AG08395 (cell line): Measurements from ENCODE around the gene NUDT21.
"Not testable (repeated sequence)": the region's sequence is repeated elsewhere in the genome, so short reads cannot be mapped to it uniquely, and the experiment has no call there.

ENCODE experiments used
- DNase-seq: peaks from one replicate; pipeline ENCODE4 v3.0.0; 2012; ENCODE audit warnings: mixed read lengths, low spot score

The NUDT21 gene

DNA sequence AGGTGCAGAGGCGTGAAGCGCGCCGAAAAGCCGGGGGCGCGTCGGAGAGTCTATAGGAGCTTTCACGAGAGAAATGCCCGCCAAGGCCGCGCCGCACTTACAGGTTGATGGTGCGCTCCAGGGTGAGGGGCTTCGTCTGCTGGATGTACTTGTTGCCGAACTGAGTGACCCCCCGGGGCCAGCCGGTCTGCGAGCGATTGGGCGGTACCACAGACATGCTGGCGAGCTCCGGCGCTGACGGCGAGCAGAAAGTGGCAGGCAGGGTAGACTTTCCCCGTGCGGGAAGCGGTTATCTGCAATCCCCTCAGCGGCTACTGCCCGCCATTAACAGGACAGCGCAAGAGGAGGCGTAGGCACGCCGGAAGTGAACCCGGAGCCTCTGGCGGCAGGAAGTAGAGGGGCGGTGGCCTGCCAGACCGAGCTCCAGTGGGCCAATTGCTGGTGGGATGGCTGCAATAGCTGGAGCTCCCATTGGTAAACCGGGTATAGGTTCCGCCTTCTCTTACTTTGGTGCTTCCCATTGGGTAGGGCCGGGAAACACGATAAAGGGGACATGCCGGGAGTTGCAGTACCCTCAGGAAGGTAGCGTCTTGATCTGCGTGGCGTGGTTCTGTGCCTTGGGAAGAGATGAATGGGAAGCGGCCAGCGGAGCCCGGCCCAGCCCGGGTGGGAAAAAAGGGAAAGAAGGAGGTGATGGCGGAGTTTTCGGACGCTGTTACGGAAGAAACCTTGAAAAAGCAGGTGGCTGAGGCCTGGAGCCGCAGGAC, at the start of gene NUDT21, which contains the start of gene OGFOD1:
TSS of gene NUDT21 (minus strand) at position 347 of the 767 bp plus-strand sequence. CDS start at position 217, 130 bp downstream.
TSS of gene OGFOD1 (plus strand) at position 569 of the 767 bp plus-strand sequence. CDS start at position 628, 59 bp downstream.
- DNase-seq: peak; percentile 100

DNA sequence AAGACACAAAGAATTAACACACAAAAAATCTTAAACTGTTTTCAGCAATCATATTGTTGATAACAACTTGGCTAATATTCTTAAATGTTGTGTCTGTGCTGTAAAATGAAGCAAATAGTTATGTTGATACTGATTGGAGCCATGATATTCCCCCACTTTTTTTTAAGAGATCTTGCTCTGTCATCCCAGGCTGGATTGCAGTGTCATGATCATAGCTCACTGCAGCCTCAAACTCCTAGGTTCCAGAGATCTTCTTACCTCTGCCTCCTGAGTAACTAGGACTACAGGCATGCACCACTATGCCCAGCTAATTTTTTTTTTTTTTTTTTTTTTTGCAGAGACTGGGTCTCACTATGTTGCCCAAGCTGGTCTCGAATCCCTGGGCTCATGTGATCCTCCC, 42.7 kb upstream of the NUDT21 start:
- no peak for DNase-seq

DNA sequence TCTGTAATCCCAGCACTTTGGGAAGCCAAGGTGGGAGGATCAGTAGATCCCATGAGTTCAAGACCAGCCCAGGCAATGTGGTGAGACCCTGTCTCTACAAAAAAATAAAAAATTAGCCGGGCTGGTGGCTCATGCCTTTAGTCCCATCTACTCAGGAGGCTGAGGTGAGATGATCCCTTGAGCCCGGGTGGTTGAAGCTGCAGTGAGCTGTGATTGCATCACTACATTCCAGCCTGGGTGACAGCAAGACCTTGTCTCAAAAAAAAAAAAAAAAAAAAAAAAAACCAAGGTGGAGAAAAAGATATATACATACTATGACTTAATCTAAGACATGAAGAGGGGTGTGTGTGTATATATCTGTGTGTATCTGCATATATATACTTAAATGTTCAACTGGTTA, 42.0 kb upstream of the NUDT21 start:
- no peak for DNase-seq

DNA sequence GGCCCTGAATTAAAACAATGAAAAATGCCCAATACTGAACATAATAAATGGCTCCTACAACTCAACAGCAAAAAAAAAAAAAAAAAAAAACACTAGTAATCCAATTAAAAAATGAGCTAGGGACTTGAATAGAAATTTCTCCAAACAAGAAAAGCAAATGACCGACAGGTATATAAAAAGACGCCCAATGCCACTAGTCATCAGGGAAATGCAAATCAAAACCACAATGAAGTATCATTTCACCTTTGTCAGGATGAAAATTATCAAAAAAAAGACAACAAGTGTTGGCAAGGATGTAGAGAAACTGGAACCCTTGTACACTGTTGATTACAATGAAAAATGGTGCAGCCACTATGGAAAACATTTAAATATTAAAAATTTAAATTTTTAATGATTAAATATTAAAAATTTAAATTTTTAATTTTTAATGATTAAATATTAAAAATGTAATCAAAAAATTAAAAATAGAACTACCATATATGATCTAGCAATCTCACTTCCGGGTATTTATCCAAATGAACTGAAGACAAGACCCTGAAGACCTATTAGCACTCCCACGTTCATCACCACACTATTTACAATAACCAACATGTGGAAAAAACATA, 40.6 kb upstream of the NUDT21 start:
- DNase-seq: no peak

DNA sequence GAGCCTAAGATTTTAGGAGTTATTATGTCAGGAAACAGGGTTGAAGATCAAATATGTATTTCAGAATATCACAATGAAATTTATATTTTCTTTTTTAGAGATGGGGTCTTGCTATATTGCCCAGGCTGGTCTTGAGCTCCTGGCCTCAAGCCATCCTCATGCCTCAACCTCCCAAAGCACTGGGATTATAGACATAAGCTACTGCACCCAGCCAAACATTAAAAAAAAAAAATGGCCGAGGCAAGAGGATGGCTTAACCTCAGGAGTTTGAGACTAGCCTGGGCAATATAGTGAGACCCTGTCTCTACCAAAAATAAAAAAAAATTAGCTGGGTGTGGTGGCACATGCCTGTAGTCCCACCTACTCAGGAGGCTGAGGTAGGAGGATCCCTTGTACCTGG, 37.7 kb upstream of the NUDT21 start:
- not testable (repeated sequence) for DNase-seq

DNA sequence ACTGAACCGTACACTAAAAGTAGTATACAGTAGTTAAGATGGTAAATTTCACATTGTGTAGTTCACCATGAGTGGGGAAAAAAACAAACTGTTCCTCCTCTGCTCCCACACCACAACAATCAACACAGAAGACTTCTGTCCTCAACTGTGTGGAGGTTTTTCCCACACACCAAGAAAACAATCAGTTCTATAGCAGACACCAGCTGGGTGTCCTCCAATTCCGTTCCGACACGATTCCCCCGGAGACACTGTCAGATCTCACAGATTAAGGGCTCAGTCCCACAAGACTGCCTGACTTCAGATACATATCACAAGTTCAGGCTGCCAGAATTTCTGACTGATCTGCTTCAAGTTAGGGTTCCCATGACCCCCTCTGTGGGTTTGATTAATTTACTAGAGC, 36.9 kb upstream of the NUDT21 start:
- DNase-seq: no peak

DNA sequence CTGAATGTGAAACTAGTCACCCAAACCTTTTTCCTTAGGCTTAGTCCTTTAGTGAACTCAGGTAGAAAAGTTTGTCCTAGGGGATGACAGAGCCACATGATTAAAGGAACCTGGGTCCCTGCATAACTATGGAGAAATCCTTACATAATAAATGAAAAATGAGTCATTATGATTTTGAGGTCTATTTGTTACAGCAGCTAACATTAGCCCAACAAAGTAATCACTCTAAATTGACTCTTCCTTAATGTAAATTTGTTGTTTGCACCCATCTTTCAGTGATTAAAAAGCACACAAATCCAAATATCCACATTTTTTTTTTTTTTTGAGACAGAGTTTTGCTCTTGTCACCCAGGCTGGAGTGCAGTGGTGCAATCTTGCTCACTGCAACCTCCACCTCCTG, 32.3 kb upstream of the NUDT21 start:
- DNase-seq: no peak

DNA sequence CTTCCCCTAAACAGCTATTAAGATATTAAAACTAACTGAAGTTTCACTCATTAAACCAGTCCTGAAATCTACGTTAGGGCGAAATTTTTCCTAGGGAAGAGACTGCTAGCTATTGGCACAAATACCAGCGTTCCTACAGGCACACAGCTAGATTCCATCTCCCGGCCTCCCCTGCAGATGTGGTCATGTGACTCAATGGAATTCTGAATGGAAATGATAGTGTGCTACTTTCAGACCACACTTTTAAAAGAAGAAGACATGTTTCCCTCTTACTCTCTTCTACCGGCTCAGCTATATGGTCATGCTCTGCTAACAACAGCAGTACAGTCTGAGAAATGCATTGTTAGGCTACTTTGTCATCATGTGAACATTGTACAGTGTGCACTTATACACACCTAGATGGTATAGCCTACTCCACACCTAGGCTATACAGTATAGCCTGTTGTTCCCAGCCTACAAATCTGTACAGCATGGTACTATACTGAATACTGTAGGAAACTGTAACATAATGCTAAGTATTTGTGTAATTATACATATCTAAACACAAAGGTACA, 31.6 kb upstream of the NUDT21 start:
- DNase-seq: no peak

DNA sequence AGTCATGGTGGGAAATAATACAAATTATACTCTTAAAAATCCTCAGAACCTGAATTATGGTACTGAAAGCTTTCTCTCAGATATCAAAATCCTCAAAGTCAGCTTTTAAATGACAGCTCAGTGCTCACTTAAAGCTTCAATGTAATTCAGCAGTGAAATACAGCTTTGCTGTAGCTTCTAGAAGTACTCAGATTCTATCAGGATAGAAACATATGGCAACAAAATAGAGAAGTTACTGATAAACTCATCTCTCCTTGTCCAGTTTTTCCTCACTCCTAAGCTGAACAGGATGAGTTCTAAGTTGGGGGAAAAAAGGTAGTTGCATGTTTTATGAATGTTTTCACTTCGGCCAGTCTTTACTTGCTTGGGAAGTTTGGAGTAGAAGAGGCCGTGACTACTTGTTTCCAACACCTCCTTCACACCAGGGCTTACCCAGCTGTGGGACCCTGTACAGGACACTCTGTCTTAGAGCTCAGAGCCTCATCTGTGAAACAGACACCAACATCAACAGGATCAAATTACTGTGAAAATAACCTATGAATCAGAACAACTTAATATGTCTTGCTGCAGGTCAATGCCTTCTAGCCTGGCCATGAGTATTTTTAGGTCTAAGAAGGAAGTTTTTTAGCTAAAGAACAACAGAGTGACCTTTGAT, 30.5 kb upstream of the NUDT21 start:
- no peak for DNase-seq

DNA sequence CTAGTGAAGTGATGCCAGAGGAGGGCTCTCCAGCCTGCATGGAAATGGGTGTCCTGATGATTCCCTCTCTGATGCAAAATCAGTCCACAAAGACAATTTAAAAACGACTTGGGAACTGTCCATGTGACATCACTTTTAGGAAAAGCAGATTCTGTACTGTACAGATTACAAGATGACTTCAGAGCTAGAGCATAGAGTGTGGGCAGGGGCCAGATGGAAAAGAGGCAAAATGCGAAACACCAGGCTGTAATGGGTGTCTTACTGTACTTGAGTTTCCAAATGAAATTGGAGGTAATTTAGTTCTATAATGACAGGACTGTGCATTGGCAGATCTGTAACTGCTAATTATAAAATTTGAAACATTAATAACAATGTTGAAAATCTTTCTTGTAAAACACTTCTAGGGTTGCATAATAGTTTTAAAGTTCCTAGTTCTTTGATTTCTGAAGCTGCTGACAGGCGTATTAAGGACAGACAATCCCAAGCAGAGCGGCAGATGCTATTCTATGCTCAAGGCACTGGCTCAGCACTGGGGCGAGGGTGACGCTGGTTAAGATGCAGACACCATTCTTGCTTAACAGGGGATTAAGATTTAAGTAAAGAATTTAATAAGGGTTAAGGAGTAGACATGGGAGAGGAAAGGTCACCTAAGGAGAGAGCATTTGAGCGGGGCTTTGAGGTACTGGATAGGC, 29.8 kb upstream of the NUDT21 start:
- DNase-seq: no peak

DNA sequence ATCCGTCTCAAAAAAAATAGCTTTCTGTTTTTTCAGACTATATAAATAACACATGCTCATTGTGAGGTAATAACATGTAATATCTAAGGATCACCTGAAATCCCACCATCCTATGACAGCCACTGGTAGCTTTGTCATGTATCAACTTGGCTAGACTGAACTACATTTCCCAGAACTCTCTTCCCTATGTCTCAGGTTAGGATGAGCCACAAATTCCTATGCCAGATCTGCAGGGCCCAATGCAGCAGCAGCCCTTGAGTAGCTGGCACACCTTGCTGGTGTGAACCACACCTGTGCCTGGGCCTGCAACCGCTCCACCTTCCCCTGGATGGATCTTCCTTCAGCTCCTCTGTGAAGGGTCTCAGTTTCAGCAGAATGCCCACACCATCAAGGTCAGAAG, 28.3 kb upstream of the NUDT21 start:
- DNase-seq: no peak

DNA sequence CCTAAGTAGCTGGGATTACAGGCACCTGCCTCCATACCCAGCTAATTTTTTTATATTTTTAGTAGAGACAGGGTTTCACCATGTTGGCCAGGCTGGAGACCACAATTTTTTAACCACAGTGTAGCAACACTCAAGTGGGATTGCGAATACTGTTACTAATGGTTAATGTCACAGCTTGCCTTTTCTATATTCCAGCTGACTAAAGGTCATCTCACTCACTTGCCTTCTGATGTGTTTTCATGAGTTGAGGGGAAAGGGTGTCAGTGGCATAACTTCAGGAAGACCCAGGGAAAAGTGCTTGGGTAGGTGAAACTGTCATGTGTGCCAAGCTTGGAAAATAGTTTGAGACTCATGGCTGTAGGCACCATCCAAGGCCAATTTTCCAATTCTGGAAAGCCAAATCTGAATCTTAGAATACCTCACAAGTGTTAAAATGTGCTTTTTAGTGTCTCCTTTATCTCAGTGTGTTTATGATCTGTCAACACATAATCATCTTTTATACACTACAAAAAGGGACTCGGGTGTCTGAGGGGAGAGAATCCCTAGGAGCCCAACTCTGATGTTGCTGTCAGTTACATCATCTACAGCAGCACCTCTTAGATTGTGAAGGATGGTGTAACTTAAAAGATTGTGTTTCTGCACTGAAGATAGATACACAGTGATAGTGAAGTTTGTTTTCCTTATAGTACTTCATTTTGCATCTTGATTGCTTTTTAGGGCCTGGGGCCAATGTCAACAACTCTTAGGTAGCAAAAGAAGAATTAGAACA, 27.3 kb upstream of the NUDT21 start:
- DNase-seq: no peak

DNA sequence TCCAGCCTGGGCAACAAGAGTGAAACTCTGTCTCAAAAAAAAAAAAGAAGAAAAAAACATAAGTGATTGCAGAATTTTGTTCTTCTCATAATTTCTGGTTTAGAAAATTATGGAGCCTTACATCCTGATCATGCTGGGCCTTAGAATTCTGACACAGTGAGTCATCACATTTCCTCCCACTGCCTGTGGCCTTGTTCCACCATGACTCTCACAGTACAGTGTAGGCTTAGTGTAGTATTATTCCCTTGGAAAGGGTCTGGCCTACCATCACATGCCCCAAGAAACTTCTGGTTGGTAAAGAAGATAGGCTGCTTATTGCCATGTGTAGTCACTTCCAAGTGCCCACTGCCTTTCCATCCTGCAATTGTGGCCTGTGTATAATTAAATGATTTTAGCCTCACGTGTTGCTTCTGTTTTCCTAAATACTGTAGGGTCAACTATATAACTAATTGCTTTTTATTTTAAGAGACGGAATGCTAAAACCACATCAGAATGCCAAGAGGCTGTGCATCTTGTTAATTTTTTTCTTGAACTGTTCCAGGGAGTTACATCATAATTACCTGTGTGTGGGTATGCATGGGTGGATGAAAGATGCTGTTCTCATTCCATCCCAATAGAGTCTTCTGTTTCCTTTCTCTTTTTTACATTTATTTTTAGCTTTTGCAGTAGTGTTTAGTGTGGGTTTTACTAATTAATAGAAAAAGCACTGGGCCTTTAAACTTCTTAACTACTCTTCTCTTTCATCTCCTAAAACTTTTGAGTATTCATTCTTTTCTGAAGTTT, 26.2 kb upstream of the NUDT21 start:
- peak; percentile 92 for DNase-seq

DNA sequence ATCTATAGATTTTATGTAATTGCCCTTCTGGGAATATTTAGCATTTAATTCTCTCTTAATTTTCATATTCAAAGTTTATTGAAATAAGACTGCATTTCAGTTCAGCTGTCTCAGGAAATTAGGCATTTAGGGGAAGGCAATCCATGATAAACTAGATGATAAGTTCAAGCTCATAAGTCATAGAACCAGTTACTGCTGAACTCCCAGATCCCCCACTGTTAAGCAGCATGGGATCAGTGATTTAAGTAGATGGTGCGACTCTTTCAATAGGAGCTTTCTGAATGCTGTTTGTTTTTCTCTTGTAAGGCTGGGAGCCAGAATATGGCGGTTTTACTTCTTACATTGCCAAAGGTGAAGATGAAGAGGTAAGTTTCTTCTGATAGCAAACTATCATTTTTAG, 24.1 kb upstream of the NUDT21 start:
- no peak for DNase-seq

DNA sequence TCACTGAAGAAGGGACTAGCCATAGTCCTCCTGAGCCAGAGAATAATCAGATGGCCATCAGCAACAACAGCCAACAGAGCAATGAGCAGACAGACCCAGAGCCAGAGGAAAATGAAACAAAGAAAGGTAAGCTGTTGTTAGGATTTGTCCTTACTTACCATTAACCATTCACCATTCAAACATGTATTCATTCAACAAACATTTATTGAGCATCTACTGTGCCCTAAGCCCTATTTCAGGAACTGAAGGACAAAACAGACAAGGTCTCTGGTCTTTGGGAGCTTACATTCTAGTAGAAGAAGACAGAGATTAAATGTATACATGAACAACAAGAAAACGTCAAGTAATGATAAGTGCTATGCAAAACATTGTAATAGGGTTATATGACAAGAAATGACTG, 19.5 kb upstream of the NUDT21 start:
- DNase-seq: no peak

DNA sequence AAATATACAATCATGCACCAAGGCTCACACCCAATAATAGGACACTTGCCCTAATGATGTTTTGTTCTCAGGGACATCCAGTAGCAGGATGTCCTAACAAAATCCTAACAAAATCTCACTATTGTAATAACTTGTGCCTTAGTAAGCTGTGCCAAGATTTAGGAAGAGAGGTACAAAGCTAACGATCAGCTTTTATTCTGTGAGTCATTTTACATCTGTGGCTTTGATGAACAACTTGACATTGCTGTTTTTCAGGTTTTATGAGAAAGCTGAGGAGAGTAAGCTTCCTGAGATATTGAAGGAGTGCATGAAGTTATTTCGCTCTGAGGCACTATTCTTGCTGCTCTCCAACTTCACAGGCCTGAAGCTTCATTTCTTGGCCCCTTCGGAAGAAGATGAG, 19.1 kb upstream of the NUDT21 start:
- no peak for DNase-seq

DNA sequence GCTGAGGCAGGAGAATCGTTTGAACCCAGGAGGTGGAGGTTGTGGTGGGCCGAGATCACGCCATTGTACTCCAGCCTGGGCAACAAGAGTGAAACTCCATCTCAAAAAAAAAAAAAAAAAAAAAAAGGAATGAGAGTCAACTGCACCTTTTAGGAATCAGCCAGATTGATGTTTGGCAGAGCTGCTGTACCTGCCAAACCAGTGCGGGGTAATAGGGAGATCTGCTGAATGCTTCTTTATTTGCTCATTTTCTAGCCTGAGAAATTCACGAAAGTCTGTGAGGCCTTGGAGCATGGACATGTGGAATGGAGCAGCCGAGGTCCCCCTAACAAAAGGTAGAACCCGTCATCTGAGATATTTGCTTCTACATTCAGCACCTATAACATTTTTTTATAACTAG, 18.6 kb upstream of the NUDT21 start:
- DNase-seq: no peak

DNA sequence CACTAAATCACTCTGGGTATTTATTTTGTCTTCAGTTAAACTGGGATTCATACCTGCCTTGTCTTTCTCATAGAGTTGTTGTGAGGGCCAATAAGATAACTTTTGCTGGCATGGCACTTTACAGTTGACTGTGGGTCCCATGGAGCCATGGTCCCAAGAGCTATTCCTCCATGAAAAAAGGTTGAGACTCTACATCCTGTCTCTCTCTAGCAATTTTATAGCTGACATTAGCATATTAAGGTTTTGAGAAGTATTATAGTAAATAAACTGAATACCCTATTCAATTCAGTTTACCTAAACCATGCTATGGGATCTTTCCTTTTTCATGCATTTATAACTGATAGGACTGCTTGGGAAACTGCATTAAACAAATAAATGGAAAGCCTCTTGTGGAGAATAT, 17.7 kb upstream of the NUDT21 start:
- no peak for DNase-seq

DNA sequence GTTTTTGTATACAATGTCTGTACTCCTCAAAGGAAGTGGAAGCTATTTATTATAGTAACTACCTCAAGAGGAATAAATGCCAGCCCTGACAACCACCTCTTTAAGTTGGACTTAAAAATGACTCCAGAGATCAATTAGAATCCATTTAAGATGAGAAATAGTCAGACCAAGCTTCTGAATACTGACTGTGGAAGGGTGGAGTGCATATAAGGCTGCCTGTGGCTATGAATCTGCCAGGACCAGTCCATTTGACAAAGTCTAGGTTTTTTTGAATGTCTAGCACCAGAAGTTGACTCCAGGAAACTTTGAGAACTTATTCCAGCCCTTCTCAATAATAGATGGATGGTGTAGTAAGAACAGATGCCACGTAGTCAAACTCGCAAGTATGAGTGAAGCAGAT, 15.2 kb upstream of the NUDT21 start:
- no peak for DNase-seq

DNA sequence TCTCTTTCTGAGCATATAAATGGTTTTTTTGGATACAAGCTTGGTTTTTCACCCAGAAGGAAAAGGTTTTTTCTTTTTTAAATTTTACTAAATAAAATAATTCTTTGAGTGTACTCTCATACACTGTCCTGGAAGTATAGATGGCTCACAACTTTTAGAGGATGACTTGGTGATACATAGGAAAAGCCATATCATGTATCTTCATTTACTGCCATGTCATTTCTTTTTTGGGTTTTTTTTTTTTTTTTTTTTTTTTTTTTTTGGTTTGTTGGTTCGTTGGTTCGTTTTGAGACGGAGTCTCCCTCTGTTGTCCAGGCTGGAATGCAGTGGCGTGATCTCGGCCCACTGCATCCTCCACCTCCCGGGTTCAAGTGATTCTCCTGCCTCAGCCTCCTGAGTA, 12.0 kb upstream of the NUDT21 start:
- DNase-seq: no peak
